Measurements from ENCODE around the gene CEP104. TPM values are rescaled to one million over a fixed set of nuclear protein-coding genes. Genes with fewer than 3 reads are reported as not detected.

CEP104 gene
- total RNA-seq, 1 experiment from 2014 or later = 35.6 TPM

DNA sequence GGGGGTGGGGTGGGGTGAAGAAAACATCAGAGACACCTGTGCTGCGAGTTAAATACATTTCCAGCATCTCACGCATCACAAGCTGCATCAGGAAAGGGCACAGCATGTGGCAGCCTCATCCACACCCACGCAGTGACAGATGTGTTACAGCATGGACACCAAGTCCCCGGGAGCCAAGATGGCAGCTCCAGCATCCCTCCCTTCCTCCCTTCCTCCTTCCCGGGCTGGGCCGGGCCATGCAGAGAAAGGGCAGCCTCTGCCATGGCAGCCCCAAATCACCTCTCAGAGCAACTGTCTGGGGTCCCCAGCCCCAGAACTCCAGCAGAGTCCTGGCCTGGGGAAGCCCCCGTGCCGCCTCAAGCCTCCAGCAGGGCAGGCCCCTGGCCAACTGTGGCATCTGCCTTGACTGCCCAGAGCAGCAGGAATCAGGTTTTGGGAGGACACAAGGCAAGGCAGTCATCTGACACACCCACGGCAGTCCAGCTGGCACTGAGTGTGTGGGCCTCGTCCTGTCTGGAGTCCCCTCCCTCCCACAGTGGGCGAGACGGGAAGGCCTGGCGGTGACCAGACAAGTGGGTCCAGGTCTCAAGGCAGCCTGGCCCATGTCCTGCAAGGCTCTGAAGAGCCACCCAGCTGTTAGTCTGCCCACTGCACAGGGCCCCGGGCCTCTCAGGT, 78.3 kb downstream of the CEP104 start:
- no peaks in the 10 kb centered on the region for H3K36me3 ChIP-seq (ENCODE audit: control insufficient read depth, insufficient read depth, low read length)
- ChIA-PET POLR2A (no interaction called here), CTCF (no interaction called here)
- intact Hi-C loops (cut with micrococcal nuclease; ENCODE audit: unreplicated experiment) = no loop called here
- Mint-ChIP-seq H3K9me3 (ENCODE audit: unreplicated experiment) (no peaks in the 10 kb centered on the region), H3K27me3 (ENCODE audit: insufficient read depth, unreplicated experiment) (no peaks in the 10 kb centered on the region), H3K4me1 (ENCODE audit: low read depth, unreplicated experiment) (no peaks in the 10 kb centered on the region), H3K36me3 (ENCODE audit: insufficient read depth, unreplicated experiment) (peaks cover 34% of the 10 kb centered on the region), H3K4me3 (ENCODE audit: unreplicated experiment) (no peak overlapping the region), H3K27ac (ENCODE audit: unreplicated experiment) (no peak overlapping the region)
- peaks cover 19% of the 10 kb centered on the region; the same call in 1 of the 2 replicates for H3K4me1 ChIP-seq
- H3K27me3 ChIP-seq (replicated peaks; ENCODE audit: control insufficient read depth, insufficient read depth, low read length) = no peaks in the 10 kb centered on the region
- no TSS peak for BruUV-seq (replicated peaks)
- H3K9me3 ChIP-seq = no peaks in the 10 kb centered on the region
- TF ChIP-seq, protein P1, sequence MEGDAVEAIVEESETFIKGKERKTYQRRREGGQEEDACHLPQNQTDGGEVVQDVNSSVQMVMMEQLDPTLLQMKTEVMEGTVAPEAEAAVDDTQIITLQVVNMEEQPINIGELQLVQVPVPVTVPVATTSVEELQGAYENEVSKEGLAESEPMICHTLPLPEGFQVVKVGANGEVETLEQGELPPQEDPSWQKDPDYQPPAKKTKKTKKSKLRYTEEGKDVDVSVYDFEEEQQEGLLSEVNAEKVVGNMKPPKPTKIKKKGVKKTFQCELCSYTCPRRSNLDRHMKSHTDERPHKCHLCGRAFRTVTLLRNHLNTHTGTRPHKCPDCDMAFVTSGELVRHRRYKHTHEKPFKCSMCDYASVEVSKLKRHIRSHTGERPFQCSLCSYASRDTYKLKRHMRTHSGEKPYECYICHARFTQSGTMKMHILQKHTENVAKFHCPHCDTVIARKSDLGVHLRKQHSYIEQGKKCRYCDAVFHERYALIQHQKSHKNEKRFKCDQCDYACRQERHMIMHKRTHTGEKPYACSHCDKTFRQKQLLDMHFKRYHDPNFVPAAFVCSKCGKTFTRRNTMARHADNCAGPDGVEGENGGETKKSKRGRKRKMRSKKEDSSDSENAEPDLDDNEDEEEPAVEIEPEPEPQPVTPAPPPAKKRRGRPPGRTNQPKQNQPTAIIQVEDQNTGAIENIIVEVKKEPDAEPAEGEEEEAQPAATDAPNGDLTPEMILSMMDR (IDR thresholded peaks at IDR 0.05; ENCODE audit: insufficient read depth in 1 of 2, low read depth in 1 of 2, low read length in 1 of 2, severe bottlenecking in 1 of 2, unreplicated experiment in 1 of 2) = no peak
- no peak overlapping the region for H3K4me3 ChIP-seq (ENCODE audit: low read depth, low read length)
- DNase-seq = no peak

DNA sequence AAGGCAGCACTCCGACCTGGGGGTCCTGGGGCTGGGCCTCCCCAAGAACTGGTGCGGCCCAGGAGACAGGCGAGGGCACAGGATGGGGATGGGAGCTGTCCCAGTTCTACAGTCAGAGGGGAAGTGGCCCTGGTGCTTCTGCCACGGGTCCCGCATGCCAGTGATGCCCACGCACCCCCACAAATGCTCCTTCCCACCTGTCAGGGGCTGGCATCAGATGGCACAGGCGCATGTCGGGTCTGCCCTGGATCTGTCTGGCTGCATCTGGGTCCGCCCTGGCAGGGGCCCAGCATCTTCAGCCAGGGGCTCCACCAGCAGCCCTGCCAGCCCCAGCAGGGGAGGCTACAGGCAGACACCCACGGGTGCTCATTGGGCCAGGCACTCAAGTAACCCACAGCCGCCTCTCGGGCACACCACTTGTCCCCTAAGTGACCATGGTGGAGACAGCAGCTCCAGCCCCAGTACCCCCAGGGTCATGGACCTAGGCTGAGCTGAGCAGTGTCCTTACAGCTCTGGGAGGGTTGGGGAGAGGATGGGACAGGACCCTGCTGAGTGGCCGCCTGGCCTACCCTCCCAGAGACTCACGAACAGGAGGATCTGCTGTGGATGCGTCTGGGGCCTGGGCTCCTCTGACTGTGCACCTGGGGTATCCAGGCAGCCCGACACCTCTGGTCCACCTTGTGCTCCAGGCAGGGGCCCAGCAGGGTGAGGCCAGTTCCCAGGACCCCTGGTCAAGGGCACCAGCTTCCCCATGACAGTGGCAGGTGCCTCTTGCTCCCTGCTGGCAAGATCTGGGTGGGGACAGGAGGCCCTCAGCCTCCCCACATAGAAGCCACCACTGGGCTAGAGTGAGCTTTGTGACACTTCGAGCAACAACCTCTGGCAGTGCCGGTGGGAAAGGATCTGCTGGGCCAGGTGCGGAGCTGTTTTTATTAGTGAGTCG, 79.1 kb downstream of the CEP104 start:
- Histone ChIP-seq H3K36me3 (ENCODE audit: control insufficient read depth, insufficient read depth, low read length) (no peaks in the 10 kb centered on the region), H3K9me3 (no peaks in the 10 kb centered on the region), H3K4me3 (ENCODE audit: low read depth, low read length) (no peak overlapping the region), H3K4me1 (peaks cover 24% of the 10 kb centered on the region; the same call in 1 of the 2 replicates), H3K27me3 (replicated peaks; ENCODE audit: control insufficient read depth, insufficient read depth, low read length) (no peaks in the 10 kb centered on the region)
- Mint-ChIP-seq H3K27ac (ENCODE audit: unreplicated experiment) (no peak overlapping the region), H3K9me3 (ENCODE audit: unreplicated experiment) (no peaks in the 10 kb centered on the region), H3K27me3 (ENCODE audit: insufficient read depth, unreplicated experiment) (no peaks in the 10 kb centered on the region), H3K36me3 (ENCODE audit: insufficient read depth, unreplicated experiment) (peaks cover 27% of the 10 kb centered on the region), H3K4me3 (ENCODE audit: unreplicated experiment) (no peak overlapping the region), H3K4me1 (ENCODE audit: low read depth, unreplicated experiment) (no peaks in the 10 kb centered on the region)
- ChIA-PET POLR2A (no interaction called here), CTCF (no interaction called here)
- intact Hi-C loops (cut with micrococcal nuclease; ENCODE audit: unreplicated experiment) = no loop called here
- TF ChIP-seq, protein P1 (IDR thresholded peaks at IDR 0.05; ENCODE audit: insufficient read depth in 1 of 2, low read depth in 1 of 2, low read length in 1 of 2, severe bottlenecking in 1 of 2, unreplicated experiment in 1 of 2) = no peak
- DNase-seq = no peak
- BruUV-seq (replicated peaks) = no TSS peak

DNA sequence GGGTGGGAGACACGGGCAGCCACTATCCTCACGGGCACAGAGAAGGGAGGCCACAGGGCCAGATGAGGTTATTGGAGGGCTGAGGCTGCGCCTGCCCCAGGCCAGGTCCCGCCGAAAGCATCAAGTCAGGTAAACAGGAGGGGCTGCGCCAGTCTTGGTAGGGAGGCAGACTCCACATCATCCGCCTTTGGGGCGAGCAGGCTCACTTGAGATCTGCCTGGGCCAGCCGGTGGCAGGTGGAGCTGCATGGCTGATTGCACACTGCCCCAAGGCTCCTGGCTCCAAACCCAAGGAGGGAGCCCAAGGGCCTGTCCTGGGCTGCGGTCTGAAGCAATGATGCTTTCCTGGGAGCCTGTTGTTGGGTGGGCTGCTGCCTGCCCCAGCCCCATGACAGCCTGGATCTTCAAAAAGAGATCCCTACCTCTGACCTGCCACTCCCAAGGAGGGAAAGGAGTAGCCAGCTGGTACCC, 79.9 kb downstream of the CEP104 start:
- H3K4me1 Mint-ChIP-seq (ENCODE audit: low read depth, unreplicated experiment) = no peaks in the 10 kb centered on the region
- no peak for DNase-seq
- no peaks in the 10 kb centered on the region for H3K27me3 Mint-ChIP-seq (ENCODE audit: insufficient read depth, unreplicated experiment)
- no peak overlapping the region for H3K4me3 ChIP-seq (ENCODE audit: low read depth, low read length)
- POLR2A ChIA-PET = no interaction called here
- peaks cover 19% of the 10 kb centered on the region for H3K36me3 Mint-ChIP-seq (ENCODE audit: insufficient read depth, unreplicated experiment)
- TF ChIP-seq, protein P1 (IDR thresholded peaks at IDR 0.05; ENCODE audit: insufficient read depth in 1 of 2, low read depth in 1 of 2, low read length in 1 of 2, severe bottlenecking in 1 of 2, unreplicated experiment in 1 of 2) = no peak
- no peaks in the 10 kb centered on the region for H3K9me3 Mint-ChIP-seq (ENCODE audit: unreplicated experiment)
- CTCF ChIA-PET = no interaction called here
- no peak overlapping the region for H3K4me3 Mint-ChIP-seq (ENCODE audit: unreplicated experiment)
- intact Hi-C loops (cut with micrococcal nuclease; ENCODE audit: unreplicated experiment) = no loop called here
- peaks cover 26% of the 10 kb centered on the region; the same call in 1 of the 2 replicates for H3K4me1 ChIP-seq
- BruUV-seq (replicated peaks) = no TSS peak
- no peaks in the 10 kb centered on the region for H3K27me3 ChIP-seq (replicated peaks; ENCODE audit: control insufficient read depth, insufficient read depth, low read length)
- H3K27ac Mint-ChIP-seq (ENCODE audit: unreplicated experiment) = no peak overlapping the region
- H3K36me3 ChIP-seq (ENCODE audit: control insufficient read depth, insufficient read depth, low read length) = no peaks in the 10 kb centered on the region
- no peaks in the 10 kb centered on the region for H3K9me3 ChIP-seq
